DMS53 treated with DMSO at 0.1 percent for 48 hours (cell line): Measurements from ENCODE around the gene CD2AP.
"Not testable (repeated sequence)": the region's sequence is repeated elsewhere in the genome, so short reads cannot be mapped to it uniquely, and the experiment has no call there.

ENCODE experiments used
- DNase-seq: peaks from one replicate; lab custom pipeline; 2025; ENCODE audit not compliant: unreplicated experiment; lab: John Stamatoyannopoulos, UW

Gene CD2AP

DNA sequence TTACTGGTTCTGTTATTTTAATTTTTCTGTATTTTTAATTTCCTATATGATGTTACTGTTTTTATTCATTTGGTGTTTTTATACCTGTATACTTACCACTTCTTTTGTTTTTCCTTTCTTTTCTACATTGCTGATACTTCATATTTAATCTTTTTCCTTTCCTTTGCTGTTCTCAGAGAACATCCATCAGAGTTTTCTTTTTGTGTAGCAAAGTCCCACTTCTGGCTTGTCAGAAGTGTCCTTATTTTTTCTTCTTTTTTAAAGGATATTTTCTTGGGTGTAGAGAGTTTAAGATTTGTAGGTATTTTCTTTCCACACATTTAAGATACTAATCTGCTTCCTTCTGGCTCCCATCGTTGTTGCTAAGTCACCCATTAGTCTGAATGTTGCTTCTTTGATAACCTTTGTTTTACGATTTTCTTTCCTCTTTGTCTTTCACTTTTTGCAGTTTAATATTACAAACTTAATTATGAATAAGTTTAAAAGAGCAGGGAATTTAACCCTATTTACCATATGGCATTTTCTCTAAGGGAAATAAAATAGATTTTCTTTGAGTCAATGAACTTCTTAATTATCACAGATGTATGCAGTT is 18.5 kb downstream of the CD2AP start:
- DNase-seq = no peak

DNA sequence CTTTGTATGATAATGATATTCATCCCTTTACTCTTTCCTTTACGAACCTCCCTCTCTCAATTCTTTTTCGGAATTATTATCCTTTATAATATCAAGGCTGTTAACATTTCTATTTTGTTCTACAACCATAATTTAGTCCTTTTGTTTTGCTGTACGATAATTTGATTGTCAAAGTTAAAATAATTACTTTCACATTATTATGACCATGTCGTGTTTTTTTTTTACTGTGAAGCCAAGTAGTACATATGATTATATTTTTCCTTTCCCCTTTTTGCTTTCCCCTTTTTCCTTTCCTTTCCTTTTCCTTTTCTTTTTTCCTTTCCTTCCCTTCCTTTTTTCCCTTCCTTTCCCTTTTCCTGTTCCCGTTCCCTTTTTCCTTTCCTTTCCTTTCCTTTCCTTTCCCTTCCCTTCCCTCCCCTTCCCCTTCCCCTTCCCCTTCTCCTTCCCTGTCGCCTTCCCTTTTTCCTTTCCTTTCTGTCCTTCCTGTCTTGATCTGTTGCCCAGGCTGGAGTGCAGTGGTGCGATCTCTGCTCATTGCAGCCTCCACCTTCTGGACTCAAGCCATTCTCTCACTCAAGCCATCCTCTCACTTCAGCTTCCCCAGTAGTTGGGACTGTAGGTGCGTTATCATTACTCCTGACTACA is 19.5 kb downstream of the CD2AP start:
- no peak for DNase-seq

DNA sequence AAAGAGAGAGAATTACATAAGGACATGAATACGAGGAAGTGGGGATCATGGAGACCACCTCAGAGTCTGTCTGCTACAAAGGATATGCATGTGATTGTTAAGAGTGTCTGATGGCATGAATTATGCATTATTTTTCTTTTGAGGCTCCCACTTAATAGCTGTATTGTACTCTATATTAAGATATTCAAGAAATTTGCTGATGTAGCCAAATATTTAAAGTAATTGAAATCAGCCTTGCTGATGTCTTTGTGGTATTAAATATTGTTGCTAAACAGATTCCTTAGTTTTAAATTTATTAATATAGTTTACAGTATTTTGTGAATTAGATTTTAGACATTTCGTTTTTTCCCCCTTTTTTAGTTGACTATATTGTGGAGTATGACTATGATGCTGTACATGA is 25.3 kb downstream of the CD2AP start:
- no peak for DNase-seq

DNA sequence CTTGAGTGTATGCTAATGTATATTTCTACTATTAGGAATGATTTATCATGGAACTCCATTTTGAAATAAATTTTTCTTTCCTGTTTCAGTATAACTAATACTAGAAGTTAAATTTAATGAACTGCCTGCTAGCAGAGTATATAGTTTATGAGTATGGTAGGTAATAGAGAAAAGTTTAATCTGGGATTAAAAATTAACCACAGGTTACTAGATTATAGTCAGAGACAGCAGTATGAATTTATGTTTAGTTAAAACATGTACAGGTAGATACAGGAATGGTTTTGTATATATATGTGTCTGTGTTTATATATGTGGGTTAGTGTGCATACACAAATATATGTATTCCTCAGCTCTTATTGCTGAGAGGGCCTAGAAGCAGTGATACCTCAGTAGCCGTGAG is 32.3 kb downstream of the CD2AP start:
- DNase-seq = no peak

DNA sequence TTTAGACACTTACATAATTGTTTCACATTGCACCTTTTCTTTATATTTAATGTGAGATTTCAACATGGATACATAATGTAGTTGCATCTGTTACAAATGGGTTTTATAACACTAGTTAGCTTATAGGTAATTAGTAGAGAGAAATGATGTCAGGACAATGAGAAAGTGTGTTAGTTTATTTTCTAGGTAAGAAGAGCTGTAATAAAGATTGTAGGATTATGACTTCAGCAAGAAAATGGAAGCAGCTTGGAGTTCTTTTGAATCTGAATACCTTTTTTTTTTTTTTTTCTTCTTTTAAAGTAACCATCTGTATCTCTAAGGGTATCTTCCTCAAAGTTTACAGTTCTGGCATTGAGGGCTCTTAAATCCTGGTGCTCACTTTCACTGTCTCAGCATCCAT is 35.3 kb downstream of the CD2AP start:
- DNase-seq = no peak

DNA sequence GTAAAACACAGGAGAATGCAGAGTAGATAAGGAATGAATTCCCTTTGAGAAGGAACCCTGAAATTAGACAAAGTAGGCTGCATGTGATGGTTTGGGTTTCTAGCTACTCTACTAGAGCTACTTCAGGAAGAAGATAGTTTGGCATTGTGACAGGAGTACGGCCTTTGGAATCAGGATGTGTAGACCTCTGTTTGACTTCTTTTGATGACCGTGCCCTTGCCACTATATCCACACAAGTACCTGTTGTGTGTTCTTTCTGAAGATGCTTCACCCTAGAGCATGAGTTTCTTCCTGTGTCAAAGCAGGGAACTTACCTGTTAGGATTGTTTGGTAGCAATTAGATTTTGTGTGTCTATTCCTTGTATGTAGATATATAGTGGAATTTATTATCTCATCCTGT is 41.7 kb downstream of the CD2AP start:
- peak; percentile 41 for DNase-seq

DNA sequence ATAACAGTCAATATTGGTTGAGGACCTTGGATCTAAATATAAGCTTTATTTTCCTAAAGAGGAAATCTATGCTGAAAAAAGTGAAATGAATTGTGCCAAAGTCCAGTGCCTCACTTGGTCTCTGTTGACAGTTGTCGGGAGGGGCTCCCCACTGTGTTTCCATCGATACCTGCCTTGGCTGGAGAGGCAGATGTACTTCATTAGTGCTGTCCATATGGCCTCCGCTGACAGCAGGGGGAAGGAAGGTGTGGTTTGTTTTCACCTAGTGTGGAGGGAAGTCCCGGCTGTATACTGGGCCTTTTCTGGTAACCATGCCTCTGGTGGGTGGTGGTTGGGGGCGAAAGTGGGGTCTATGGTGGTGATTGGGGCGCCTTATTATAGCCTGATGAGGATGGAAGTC is 42.7 kb downstream of the CD2AP start:
- DNase-seq = no peak

DNA sequence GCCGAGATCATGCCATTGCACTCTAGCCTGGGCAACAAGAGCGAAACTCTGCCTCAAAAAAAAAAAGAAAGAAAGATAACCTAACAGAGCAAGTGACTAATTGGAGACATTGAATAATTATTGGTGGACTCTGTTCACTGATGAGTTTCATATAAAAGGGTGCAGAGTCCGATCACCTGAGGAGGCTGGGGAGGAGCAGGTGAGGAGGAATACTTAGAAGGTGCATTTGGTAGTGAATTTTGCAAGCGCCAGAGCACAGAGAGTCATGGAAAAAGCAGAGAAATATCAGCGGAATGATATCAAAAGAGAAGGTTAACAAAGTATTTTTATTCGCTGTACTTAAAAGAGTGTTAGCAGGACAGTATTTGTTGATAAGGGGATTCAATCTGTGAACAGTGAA is 44.4 kb downstream of the CD2AP start:
- no peak for DNase-seq

DNA sequence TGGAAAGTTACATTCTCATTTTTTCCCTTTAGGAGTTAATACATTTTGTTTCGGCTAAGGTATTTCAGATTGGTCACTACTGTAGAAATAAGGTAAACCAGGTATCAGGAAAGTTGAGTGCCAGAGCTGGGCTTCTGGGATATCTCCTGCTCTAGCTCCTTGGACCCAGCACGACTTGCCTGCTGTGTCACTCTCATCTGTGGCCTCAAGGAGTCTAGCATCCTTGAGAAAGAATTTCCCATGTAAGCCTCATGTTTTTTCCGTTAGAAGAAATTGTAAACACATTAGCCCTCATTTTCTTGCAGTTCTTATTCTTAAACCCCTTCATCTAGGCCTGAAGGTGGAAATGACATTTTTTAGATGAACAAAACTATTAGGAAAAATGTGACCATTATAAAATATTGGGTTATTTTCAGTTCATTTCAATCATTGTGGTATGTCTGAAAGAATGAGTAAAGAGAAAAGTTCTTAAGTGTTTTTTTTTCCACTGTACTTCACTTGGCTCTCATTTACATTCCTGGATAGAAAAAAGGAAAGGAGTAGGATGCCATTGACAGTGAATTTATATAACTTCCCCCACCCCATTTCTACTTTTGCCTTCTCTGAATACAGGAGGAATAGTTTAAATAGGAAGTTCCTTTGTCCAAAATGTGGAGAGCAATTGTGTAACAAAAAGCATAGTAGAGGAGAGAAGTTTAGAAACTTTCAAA is 46.7 kb downstream of the CD2AP start:
- DNase-seq = no peak

DNA sequence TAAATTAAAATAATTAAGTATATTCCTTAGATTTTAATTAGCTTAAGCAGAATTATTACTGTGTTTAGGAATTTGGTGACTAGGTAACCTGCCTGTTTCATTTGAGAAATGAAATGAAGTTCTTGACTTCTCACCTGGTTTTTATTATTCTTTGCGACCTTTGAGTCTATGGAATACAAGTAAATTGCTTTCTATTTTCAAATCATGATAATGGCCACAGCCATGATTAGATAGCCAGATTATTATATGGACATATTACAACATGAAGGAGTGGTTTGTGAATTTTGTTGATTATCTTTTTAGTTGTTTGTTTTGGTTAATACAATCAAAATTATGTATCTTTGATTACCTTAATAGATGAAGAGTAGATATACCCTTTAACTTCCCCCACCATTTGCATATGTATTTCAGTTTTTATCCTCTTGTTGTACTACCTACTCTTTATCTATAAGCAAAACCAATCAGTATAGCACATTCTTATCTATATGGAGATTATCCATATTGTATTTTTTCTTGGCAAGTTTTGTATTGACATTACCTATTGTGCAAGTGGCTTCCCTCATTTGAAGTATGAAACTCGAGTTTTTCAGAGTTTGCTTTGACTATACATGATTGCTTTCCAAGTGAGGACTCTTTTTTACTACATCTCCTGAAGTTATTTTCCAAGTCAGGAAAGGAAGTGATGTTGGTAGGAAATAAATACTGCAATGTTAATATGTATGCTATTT is 47.9 kb downstream of the CD2AP start:
- no peak for DNase-seq

DNA sequence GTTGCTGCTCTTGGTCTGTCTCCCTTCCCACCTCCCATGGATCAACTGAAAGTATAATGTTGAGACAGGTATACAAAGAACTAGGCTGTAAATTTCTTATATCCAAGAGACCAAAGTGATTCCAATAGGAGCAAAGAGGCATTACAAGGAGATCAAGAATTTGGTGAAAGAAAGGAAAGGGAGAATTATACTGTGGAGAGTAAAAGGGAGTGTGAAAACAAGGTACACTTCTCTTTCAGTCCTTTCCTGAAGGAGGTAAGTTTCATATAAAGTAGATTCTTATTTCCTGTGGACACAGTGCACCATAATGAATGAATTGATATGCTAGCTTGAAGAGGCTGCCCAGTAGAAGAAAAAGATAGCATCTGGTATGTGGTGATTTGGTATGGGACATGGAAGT is 49.7 kb downstream of the CD2AP start:
- no peak for DNase-seq

DNA sequence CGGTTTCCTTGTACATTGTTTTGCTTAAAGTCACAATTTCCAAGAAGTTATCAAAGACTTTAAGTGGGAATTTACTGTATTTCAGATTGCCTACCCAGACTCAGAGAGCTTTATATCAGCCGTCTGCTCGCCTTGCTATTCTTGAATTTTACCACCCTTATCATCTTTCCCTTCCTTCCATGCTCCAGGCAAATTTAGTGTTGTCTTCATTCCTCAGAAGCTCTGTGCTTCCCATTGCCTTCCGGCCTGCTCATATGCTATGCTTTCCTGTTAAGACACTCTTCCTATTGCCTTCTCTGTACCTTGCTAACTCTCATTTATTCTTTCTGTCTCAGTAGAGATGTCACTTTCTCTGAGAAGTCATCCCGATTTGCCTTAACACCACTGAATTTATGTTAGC is 52.1 kb downstream of the CD2AP start:
- DNase-seq = no peak

DNA sequence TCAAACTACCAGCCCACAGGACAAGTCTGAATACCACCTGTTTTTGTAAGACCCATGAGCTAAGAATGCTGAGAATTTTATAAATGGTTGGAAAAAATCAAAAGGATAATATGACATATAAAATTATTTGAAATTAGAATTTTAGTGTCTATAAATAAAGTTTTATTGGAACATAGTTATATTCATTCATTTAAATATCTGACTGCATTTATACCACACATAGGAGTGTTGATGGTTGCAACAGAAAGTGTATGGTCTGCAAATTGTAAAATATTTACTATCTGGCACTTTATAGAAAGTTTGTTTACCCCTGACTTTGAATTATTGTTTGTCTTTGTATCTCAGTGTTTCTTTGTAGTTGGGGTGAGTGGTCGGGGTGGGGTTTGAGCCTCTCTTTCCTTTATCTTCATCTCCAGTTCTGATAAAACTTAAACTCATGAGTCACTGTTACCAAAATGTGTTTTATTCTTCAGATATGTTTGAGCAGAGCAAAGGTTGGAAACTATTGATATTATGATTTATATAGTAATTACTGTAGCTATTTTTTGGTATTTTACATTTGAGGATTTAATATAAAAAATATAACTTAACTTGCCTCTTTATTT is 55.5 kb downstream of the CD2AP start:
- no peak for DNase-seq

DNA sequence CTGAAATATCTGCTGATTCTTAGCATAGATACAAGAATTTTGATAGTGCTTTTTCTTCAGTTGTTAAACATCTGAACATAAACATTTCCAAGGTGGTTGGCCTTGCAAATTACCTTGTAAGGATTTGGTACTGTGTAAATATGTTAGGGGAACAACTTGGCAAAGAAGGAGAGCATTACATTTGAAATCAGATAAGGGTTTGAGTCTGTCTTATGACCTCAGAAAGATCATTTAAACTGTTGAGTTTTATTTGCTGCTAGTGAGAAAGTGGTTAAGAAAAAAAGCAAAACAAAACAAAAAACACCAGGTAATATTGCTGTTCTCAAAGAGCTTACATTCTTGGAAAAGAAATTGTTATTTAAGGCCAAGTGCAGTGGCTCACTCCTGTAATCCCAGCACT is 56.5 kb downstream of the CD2AP start:
- DNase-seq = no peak

DNA sequence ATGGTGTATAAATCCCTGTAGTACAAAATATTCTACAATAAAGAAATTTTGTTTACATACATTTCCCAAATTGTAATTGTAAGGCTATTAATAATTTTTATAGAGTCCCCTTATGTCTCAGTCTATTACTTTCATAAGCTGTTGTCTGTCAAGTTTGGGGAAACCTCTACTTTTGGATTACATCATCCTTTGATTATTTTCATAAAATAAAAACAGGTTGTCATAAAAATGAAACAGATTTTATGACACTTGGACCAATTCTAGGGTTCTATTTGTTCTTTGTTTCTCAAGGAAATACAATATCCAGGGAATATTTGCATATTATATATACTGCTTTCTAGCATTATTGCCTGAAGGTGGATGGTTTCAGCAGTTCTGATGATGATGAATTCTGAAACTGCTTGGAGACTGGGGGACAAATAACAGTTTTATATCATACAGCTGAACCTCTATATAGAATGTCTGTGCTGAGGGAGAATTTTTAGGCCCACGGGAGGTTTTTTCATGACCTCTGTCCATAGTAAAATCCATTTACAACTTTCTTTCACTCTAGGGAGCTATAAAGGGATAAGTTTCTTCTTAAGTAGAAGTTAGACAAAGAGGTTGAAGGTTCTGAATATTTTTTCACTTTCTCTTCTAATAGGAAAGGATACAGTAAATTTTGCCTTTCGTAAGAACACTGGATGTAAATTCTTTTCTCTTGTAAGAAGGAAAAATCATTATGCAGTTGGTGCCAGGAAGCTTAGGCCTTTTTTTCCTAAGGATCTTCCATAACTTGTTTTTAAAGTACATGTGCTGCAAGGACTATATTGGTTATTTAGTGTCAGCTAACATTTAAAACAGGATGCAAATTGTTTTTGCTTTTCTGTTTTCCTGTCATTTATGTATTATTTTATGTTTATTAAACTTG is 58.0 kb downstream of the CD2AP start:
- DNase-seq = no peak

DNA sequence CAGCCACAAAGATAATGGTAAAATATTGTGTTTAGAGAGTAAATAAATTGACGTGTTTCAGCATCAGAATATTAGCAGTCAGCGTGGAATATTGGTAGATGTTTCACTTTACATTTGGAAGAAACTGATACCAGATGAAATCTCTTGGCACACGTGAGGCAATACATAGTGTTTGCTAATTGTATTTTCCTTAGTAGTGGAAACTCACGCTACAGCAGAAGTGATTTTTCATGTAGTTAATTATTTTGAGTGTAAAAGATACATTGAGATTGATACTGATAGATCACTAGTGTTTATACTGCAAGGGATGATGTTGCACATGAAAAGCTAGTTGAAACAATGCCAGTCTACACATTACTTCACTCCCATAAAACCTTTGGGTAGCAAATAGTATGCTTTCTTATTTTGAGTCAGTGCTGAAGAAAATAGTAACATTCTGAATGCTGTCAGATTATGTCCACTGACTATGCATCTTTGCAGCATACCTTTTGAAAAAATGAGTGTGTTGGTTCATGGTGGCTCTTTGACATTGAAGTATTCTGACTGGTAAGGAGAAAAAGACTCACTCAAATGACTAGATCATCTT is 59.3 kb downstream of the CD2AP start:
- DNase-seq = no peak

DNA sequence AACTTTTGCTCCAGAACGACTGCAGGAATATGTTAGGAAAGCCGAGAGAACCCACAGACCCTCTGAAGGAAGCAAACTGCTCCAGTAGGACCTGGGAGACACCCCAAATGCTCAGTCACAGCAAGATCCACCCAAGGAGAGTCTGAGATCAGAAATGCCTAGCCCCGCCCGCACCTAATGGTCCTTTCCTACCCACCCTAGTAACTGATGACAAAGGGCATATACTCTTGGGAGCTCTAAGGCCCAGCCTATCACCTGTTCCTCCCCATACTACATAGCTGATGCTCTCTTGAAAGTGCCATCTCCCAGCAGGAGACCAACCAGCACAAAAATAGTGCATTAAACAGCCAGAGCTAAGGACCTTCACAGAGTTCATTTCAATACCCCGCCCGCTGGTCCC is 67.6 kb downstream of the CD2AP start:
- DNase-seq = no peak

DNA sequence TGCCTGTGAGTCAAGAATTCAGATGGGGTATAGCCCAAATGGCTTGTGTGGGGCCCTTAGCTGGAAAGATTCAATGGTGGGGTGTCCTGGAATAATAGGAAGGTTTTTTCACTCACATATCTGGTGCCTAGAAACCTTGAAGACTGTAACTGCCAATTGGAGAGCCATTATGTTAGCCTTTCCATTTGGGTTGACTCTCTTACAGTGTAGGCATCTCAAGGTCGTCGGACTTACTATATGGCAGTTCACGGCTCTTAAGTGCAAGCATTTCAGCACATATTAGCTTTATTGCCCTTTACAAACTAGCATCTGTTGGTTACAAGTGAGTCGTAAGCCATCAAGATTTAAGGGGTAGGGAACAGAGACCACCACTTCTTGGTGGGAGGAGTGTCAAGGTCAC is 74.1 kb downstream of the CD2AP start:
- no peak for DNase-seq

DNA sequence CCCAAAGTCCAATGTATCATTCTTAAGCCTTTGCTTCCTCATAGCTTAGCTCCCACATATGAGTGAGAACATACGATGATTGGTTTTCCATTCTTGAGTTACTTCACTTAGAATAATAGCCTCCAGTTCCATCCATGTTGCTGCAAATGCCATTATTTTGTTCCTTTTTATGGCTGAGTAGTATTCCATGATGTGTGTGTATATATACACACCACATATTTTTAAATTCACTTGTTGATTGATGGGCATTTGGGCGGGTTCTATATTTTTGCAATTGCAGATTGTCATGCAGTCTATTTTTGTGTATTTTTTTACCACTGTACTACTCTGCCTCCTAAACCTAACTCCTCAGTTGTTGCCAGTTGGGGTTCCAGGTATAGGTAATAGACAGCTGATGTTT is 74.7 kb downstream of the CD2AP start:
- no peak for DNase-seq

DNA sequence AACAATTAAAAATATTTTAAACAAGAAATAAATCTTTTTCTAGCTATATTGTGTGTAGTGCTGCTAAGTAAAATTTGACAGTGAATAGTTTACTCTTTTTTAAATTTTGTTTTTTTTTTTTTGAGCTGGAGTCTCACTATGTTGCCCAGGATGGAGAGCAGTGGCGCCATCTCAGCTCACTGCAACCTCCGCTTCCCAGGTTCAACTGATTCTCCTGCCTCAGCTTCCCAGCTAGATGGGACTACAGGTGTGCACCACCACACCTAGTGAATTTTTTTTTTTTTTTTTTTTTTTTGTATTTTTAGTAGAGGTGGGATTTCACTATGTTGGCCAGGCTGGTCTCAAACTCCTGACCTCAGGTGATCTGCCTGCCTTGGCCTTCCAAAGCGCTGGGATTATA is 75.7 kb downstream of the CD2AP start:
- DNase-seq = not testable (repeated sequence)
